RWPE2 (cell line): ENCODE results near the gene ITGA8.

Experiments used
- ATAC-seq: fragments of 200-7000 bp; cut with Tn5 transposase; 3 replicates; pipeline ENCODE4 v1.9.1; 2021; ENCODE audit warnings: low read depth
- DNase-seq: peaks from one replicate; pipeline ENCODE4 v3.0.0-alpha.2; 2020; ENCODE audit warnings: low spot score
- H3K27ac ChIP-seq: fragments of 450-650 bp; 2 replicates; pipeline ENCODE4 v1.5.1; 2017; ENCODE audit warnings: mild to moderate bottlenecking; ENCODE audit not compliant: poor library complexity, severe bottlenecking
- H3K27me3 ChIP-seq: fragments of 250-450 bp; sonication (Bioruptor Pico); 2 replicates; pipeline ENCODE4 v1.5.1; 2021; ENCODE audit warnings: mild to moderate bottlenecking, moderate library complexity; ENCODE audit not compliant: insufficient read depth, poor library complexity, severe bottlenecking
- H3K36me3 ChIP-seq: fragments of 250-450 bp; sonication (Bioruptor Pico); 2 replicates; pipeline ENCODE4 v1.5.1; 2020; ENCODE audit warnings: low read depth, mild to moderate bottlenecking, moderate library complexity
- H3K4me1 ChIP-seq: fragments of 250-450 bp; sonication (Bioruptor Pico); 2 replicates; pipeline ENCODE4 v1.5.1; 2021; ENCODE audit warnings: mild to moderate bottlenecking, moderate library complexity; ENCODE audit not compliant: insufficient read depth, poor library complexity, severe bottlenecking
- H3K4me3 ChIP-seq: fragments of 250-450 bp; sonication (Bioruptor Pico); 2 replicates; pipeline ENCODE4 v1.5.1; 2021; ENCODE audit warnings: mild to moderate bottlenecking, moderate library complexity; ENCODE audit not compliant: severe bottlenecking
- H3K9me3 ChIP-seq: fragments of 250-450 bp; sonication (Bioruptor Pico); 2 replicates; pipeline ENCODE4 v1.5.1; 2021; ENCODE audit warnings: mild to moderate bottlenecking, moderate library complexity; ENCODE audit not compliant: severe bottlenecking
- TF ChIP-seq, protein P1 (sequence below): fragments of 450-650 bp; IDR thresholded peaks from one replicate; pipeline ENCODE4 v1.5.1; 2017; ENCODE audit warnings: mild to moderate bottlenecking, moderate library complexity; ENCODE audit not compliant: poor library complexity, severe bottlenecking

The ITGA8 gene

GRCh38 chr10:15710455-15710854 lies 9.3 kb downstream of the ITGA8 start:
- no peaks in the 10 kb centered on the region for H3K4me1 ChIP-seq
- peaks cover 2% of the 10 kb centered on the region for H3K9me3 ChIP-seq
- DNase-seq: no peak

DNA sequence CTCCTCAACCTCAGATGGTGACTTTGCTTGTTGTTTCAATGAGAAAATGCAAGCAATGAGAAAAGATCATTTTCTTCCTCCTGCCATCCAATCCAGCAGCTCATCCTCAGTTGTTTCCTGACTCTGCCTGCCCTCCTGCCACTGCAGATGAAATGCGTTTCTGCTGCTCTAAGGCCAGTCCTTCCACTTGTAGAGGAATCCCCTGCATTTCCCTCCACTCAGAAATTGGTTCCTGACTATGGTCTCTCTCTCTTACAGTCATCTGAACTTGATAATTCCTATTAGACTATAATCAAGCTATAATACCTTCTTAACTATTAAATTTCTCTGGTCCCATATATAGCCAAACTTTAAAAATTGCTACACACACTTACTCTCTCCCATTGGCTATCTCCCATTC lies 14.4 kb downstream of the ITGA8 start:
- Histone ChIP-seq H3K4me1 (no peaks in the 10 kb centered on the region), H3K9me3 (no peaks in the 10 kb centered on the region), H3K36me3 (no peaks in the 10 kb centered on the region), H3K27me3 (peaks cover 9% of the 10 kb centered on the region), H3K27ac (no peak overlapping the region), H3K4me3 (no peak overlapping the region)
- DNase-seq (no peak), ATAC-seq (no peak)
- TF ChIP-seq, protein P1, sequence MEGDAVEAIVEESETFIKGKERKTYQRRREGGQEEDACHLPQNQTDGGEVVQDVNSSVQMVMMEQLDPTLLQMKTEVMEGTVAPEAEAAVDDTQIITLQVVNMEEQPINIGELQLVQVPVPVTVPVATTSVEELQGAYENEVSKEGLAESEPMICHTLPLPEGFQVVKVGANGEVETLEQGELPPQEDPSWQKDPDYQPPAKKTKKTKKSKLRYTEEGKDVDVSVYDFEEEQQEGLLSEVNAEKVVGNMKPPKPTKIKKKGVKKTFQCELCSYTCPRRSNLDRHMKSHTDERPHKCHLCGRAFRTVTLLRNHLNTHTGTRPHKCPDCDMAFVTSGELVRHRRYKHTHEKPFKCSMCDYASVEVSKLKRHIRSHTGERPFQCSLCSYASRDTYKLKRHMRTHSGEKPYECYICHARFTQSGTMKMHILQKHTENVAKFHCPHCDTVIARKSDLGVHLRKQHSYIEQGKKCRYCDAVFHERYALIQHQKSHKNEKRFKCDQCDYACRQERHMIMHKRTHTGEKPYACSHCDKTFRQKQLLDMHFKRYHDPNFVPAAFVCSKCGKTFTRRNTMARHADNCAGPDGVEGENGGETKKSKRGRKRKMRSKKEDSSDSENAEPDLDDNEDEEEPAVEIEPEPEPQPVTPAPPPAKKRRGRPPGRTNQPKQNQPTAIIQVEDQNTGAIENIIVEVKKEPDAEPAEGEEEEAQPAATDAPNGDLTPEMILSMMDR: no peak

More at GRCh38 chr10:15710455-15710854, 9.3 kb downstream of the ITGA8 start:
- Histone ChIP-seq H3K4me3 (no peak overlapping the region), H3K27ac (no peak overlapping the region), H3K36me3 (no peaks in the 10 kb centered on the region), H3K27me3 (peaks cover 23% of the 10 kb centered on the region)
- TF ChIP-seq, protein P1: no peak
- ATAC-seq: no peak

- ATAC-seq (no peak), DNase-seq (no peak)
- Histone ChIP-seq H3K27ac (no peak overlapping the region), H3K4me3 (no peak overlapping the region), H3K4me1 (no peaks in the 10 kb centered on the region), H3K9me3 (no peaks in the 10 kb centered on the region), H3K36me3 (no peaks in the 10 kb centered on the region), H3K27me3 (peaks cover 3% of the 10 kb centered on the region)
- TF ChIP-seq, protein P1: no peak
Observed at GRCh38 chr10:15704581-15704968, 15.1 kb downstream of the ITGA8 start.

DNA sequence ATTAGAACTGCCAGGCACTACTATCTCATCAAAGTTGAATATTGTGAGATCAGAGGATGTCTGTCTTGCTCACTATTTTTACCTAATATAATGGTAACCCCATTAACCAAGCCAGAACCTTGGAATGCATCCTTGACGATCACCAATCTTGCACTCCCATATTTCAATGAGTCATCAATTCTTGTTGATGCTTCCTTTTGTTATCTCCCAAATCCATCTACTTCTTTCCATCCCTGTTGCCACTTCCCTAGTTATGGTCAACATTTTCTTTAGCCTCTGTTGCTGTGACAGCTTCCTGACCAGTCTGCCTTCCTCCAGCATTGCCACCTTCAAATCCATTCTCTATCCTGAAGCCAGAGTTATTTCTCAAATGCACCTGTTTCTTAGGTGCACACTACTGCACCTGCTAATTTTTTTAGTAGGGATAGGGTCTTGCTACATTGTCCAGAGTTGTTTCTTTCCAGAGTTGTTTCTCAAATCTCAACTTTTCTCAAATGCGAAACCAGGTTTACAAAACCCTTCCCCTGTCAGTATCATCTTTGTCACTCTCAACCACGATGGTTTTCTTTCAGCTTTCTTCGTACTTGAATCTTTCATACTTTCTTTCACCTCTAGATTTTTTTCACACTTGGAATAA lies 15.7 kb downstream of the ITGA8 start:
- DNase-seq (no peak), ATAC-seq (no peak)
- TF ChIP-seq, protein P1: no peak
- Histone ChIP-seq H3K27ac (no peak overlapping the region), H3K4me1 (no peaks in the 10 kb centered on the region), H3K27me3 (no peaks in the 10 kb centered on the region), H3K9me3 (no peaks in the 10 kb centered on the region), H3K36me3 (no peaks in the 10 kb centered on the region), H3K4me3 (no peak overlapping the region)

GRCh38 chr10:15703151-15703880 lies 16.4 kb downstream of the ITGA8 start:
- Histone ChIP-seq H3K36me3 (no peaks in the 10 kb centered on the region), H3K27me3 (no peaks in the 10 kb centered on the region), H3K9me3 (no peaks in the 10 kb centered on the region), H3K27ac (no peak overlapping the region), H3K4me3 (no peak overlapping the region), H3K4me1 (no peaks in the 10 kb centered on the region)
- no peak for ATAC-seq
- no peak for DNase-seq
- TF ChIP-seq, protein P1: no peak
